Stimulated activated CD4-positive, alpha-beta T cell treated with anti-CD3 and anti-CD28 coated beads, Interleukin-12 subunit alpha, Interleukin-12 subunit beta, amount 100 ng/mL, for 48 hours (primary cell): ENCODE measurements around the gene TRPV2.
A peak's percentile ranks its signal among the peaks of the same experiment; 100 is the strongest.

Experiments used
- DNase-seq, 3 donors: peaks; one replicate each; pipeline ENCODE4 v3.0.0-alpha.2; 2020; ENCODE audit warnings: low read depth in 2 of 3, low spot score in 1 of 3

The TRPV2 gene

GRCh38 chr17:16406742-16407674, 8.4 kb upstream of the TRPV2 start:
- DNase-seq: no peak

GRCh38 chr17:16407911-16408588, 7.3 kb upstream of the TRPV2 start:
- DNase-seq: no peak

GRCh38 chr17:16417399-16417798, 2.0 kb downstream of the TRPV2 start:
- DNase-seq: no peak

GRCh38 chr17:16417896-16418684, 2.7 kb downstream of the TRPV2 start:
- DNase-seq: no peak

GRCh38 chr17:16418685-16419068, 3.3 kb downstream of the TRPV2 start:
- no peak for DNase-seq

GRCh38 chr17:16419074-16419928, 3.9 kb downstream of the TRPV2 start:
- DNase-seq: peak in 2 of 3 donors; percentile 56 to 60

GRCh38 chr17:16419929-16420271, 4.5 kb downstream of the TRPV2 start:
- DNase-seq: no peak

GRCh38 chr17:16422416-16422815, 7.0 kb downstream of the TRPV2 start:
- no peak for DNase-seq

- no peak for DNase-seq
Measured at GRCh38 chr17:16423226-16423872, 8.0 kb downstream of the TRPV2 start.

- DNase-seq: no peak
Measured at GRCh38 chr17:16425202-16425601, 9.8 kb downstream of the TRPV2 start.

- DNase-seq: no peak
Measured at GRCh38 chr17:16425698-16426659, 10.6 kb downstream of the TRPV2 start.

- no peak for DNase-seq
Measured at GRCh38 chr17:16427020-16427419, 11.6 kb downstream of the TRPV2 start.

GRCh38 chr17:16428098-16428882, 12.9 kb downstream of the TRPV2 start:
- DNase-seq: no peak

- DNase-seq: no peak
Measured at GRCh38 chr17:16429083-16429482, 13.7 kb downstream of the TRPV2 start.

- DNase-seq: no peak
Measured at GRCh38 chr17:16430650-16431049, 15.3 kb downstream of the TRPV2 start.

GRCh38 chr17:16432017-16432416, 16.6 kb downstream of the TRPV2 start:
- DNase-seq: no peak

- no peak for DNase-seq
Measured at GRCh38 chr17:16433514-16433913, 18.1 kb downstream of the TRPV2 start.

- DNase-seq: no peak
Measured at GRCh38 chr17:16434662-16435061, 19.3 kb downstream of the TRPV2 start.
